A549 (cell line): ENCODE data around the gene CCDC97. TPM values are rescaled to one million over a fixed set of nuclear protein-coding genes. Genes with fewer than 3 reads are reported as not detected.
"Not testable (repeated sequence)": the region's sequence is repeated elsewhere in the genome, so short reads cannot be mapped to it uniquely, and the experiment has no call there.

ENCODE experiments used
- ATAC-seq, 2 experiments: fragments of 200-7000 bp in 1 of 2; fragments of >200 bp in 1 of 2; cut with Nextera tagmentation in 1 of 2; cut with Tn5 transposase in 1 of 2; 3 replicates each; pipeline versions ENCODE4 v1.8.0 to v1.9.1; 2018 to 2020; ENCODE audit warnings: mild to moderate bottlenecking in 1 of 2, moderate library complexity in 1 of 2
- CTCF ChIA-PET: fragments of 300-600 bp; sonication (Branson Sonifier 250); formaldehyde crosslinking; extraction: SDS; loops from one replicate; lab custom pipeline; 2021; ENCODE audit warnings: antibody characterized with exemption, inconsistent platforms; lab: Yijun Ruan, JAX
- POLR2A ChIA-PET: fragments of 350-600 bp; formaldehyde crosslinking; extraction: SDS; loops from one replicate; lab custom pipeline; 2021; ENCODE audit warnings: antibody characterized with exemption, inconsistent platforms; lab: Yijun Ruan, JAX
- DNase-seq, 2 experiments: peaks; one replicate each; pipeline versions ENCODE4 v3.0.0 to v3.0.0-alpha.2; 2011 to 2016; ENCODE audit warnings: low read depth in 1 of 2, low spot score in 1 of 2
- FAIRE-seq: peaks from 2 replicates; lab custom pipeline; 2011; peaks lifted over from hg19 to GRCh38; lab: Jason Lieb, UNC
- H3K27ac ChIP-seq, 2 experiments: fragments of >200 bp; sonication (Bioruptor Twin); formaldehyde crosslinking; 3 replicates each; pipeline ENCODE4 v1.5.1; 2016 to 2017
- H3K4me1 ChIP-seq: fragments of >200 bp; sonication (Bioruptor Twin); formaldehyde crosslinking; 3 replicates; pipeline ENCODE4 v1.6.1; 2016
- H3K4me2 ChIP-seq: fragments of >200 bp; sonication (Bioruptor Twin); formaldehyde crosslinking; 3 replicates; pipeline ENCODE4 v1.6.1; 2016
- H3K4me3 ChIP-seq: fragments of >200 bp; sonication (Bioruptor Twin); formaldehyde crosslinking; 3 replicates; pipeline ENCODE4 v1.5.1; 2016
- H3K9me3 ChIP-seq: fragments of >200 bp; sonication (Bioruptor Twin); formaldehyde crosslinking; 3 replicates; pipeline ENCODE4 v1.6.1; 2016
- BHLHE40 ChIP-seq: IDR thresholded peaks from 2 replicates; pipeline ENCODE4 v1.6.1; 2012; ENCODE audit warnings: low read depth, low read length, inconsistent platforms
- CBX2 ChIP-seq: fragments of 200-600 bp; sonication (generic); IDR thresholded peaks from 2 replicates; pipeline ENCODE4 v1.6.1; 2016; ENCODE audit warnings: low read depth, mild to moderate bottlenecking, borderline replicate concordance
- E2F6 ChIP-seq: IDR thresholded peaks from 2 replicates; pipeline ENCODE4 v1.6.1; 2012; ENCODE audit warnings: low read depth, borderline replicate concordance
- EHF ChIP-seq: fragments of 250-450 bp; sonication (Bioruptor Pico); IDR thresholded peaks from 2 replicates; pipeline ENCODE4 v1.5.0; 2020; ENCODE audit warnings: mild to moderate bottlenecking
- EHMT2 ChIP-seq: fragments of 200-600 bp; sonication (generic); IDR thresholded peaks from 2 replicates; pipeline ENCODE4 v1.6.1; 2016; ENCODE audit warnings: antibody characterized with exemption, low read depth, mild to moderate bottlenecking, moderate library complexity
- ESRRA ChIP-seq: fragments of 150-350 bp; IDR thresholded peaks from 2 replicates; pipeline ENCODE4 v1.6.1; 2014; ENCODE audit warnings: mild to moderate bottlenecking, low read length, borderline replicate concordance
- FOXS1 ChIP-seq: fragments of 250-450 bp; sonication (Bioruptor Pico); IDR thresholded peaks from 2 replicates; pipeline ENCODE4 v1.5.0; 2020; ENCODE audit warnings: mild to moderate bottlenecking, moderate library complexity
- HEYL ChIP-seq: fragments of 250-450 bp; sonication (Bioruptor Pico); IDR thresholded peaks from 2 replicates; pipeline ENCODE4 v1.8.0; 2021; ENCODE audit warnings: mild to moderate bottlenecking, moderate library complexity
- JUN ChIP-seq, 2 experiments: fragments of >200 bp; sonication (Bioruptor Twin); formaldehyde crosslinking; IDR thresholded peaks; 2 replicates in 1 of 2; 3 replicates in 1 of 2; pipeline ENCODE4 v1.6.1; 2016 to 2017
- REST ChIP-seq: fragments of 200-600 bp; sonication (generic); IDR thresholded peaks from 2 replicates; pipeline ENCODE4 v1.6.1; 2016; ENCODE audit warnings: antibody characterized with exemption, mild to moderate bottlenecking, moderate library complexity
- SMC3 ChIP-seq: fragments of >200 bp; sonication (Bioruptor Twin); formaldehyde crosslinking; IDR thresholded peaks from 3 replicates; pipeline ENCODE4 v1.6.1; 2018; ENCODE audit warnings: inconsistent platforms
- WGBS: methylation state at CpG from one replicate; pipeline ENCODE4 v1.1.6; 2017; ENCODE audit errors: missing lambda C conversion rate; 5-methylcytosine and 5-hydroxymethylcytosine counted together
- polyA plus RNA-seq, 4 experiments: library from polyadenylated mRNA; depleted of rRNA in 3 of 4; stranded (reverse); fragments of >200 nt; fragmentation: RNase III in 1 of 4; extraction: RNeasy Plus Mini Kit Qiagen cat#74134 plus additional on column Dnase treatment in 1 of 4; gene quantifications; 2 replicates in 3 of 4; 3 replicates in 1 of 4; pipeline ENCODE4 v1.2.3, GENCODE V29; 2011 to 2017
- TF ChIP-seq, protein P1 (sequence below): IDR thresholded peaks from 2 replicates; pipeline ENCODE4 v1.6.1; 2012

Gene CCDC97
- polyA plus RNA-seq, 2 of the 4 experiments (the other 2 are of a cell fraction): 18.7 to 26.8 TPM

DNA sequence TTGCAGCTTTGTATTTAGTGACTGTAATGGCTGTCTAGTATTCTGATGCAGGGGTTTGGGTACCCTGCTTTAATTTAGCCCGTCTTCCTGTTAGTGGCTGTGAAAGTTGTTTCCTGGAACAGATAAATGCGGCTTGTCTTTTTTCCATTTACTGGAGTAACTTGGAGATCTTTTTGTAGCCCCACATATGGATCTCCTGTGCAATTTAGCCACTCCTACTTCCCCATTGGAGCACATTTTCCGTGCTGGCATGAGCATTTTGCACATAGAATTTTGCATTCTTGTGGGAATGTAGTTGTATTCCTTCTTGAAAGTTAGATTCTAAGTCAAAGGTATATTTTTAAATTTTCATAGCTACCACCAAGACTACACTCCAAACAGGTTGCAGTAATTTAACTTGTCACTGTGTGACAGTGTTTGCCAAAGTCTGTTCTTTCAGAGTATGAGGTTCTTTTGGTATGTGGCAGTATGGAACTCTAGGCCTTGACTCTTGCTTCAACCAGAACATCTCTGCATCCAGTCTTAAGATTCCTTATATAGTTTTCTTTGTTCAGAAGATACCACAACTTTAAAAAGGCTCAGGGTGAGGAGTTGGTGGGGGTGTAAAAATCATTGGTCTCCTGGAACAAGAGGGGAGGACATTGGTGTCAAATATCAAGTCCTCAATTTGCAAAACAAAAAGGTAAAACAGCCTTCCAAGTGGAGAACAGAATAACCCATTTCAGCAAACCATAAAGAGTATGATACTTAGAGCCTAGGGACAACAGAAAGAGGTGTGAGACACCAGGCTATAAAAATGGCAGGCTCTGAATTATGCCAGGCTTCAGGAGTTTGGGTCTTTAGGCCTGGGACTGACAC, 21.1 kb upstream of the CCDC97 start:
- H3K4me2 ChIP-seq: no peak overlapping the region
- ATAC-seq (no peak), DNase-seq (no peak), FAIRE-seq (peak; percentile 93)
- ChIA-PET CTCF (interaction anchor here (0.6 to 29.1 kb wide), 8 partner anchors 9 to 85 kb away, joined by 3 to 598 read pairs (median 6); partner anchors contain the start of gene CCDC97), POLR2A (no interaction called here)
- WGBS: 92% methylated on average over 3 of the region's 3 CpGs
- no peak overlapping the region for H3K4me3 ChIP-seq
- TF ChIP-seq JUN (IDR thresholded peaks at IDR 0.05): 0 out of 5 replicates have a peak, but pooled peaks of 1 of the 2 experiments have one; percentile 8
- no peak for TF ChIP-seq HEYL (CRISPR knock-in tag)
- no peak for TF ChIP-seq E2F6
- TF ChIP-seq SMC3: no peak
- H3K9me3 ChIP-seq: no peaks in the 10 kb centered on the region
- no peak overlapping the region for H3K27ac ChIP-seq
- H3K4me1 ChIP-seq: no peaks in the 10 kb centered on the region

- FAIRE-seq, POLR2A ChIA-PET, H3K4me3 ChIP-seq: not testable (repeated sequence)
Measured at GRCh38 chr19:41289814-41290213, 20.2 kb upstream of the CCDC97 start.

GRCh38 chr19:41294393-41294792, 15.6 kb upstream of the CCDC97 start:
- no peak for ATAC-seq
- H3K4me1 ChIP-seq: no peaks in the 10 kb centered on the region
- WGBS: 98% methylated on average over 10 of the region's 10 CpGs
- no peak overlapping the region for H3K27ac ChIP-seq
- no peak for FAIRE-seq
- no peak for TF ChIP-seq CBX2
- no peak for TF ChIP-seq JUN (IDR thresholded peaks at IDR 0.05)
- no peak for TF ChIP-seq FOXS1 (CRISPR knock-in tag)
- no peak for TF ChIP-seq ESRRA
- TF ChIP-seq BHLHE40: no peak
- TF ChIP-seq EHMT2: no peak
- TF ChIP-seq, protein P1, sequence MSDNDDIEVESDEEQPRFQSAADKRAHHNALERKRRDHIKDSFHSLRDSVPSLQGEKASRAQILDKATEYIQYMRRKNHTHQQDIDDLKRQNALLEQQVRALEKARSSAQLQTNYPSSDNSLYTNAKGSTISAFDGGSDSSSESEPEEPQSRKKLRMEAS: no peak
- TF ChIP-seq, all 56 proteins: peak for 0
- ChIA-PET POLR2A (no interaction called here), CTCF (interaction anchor here (2.0 to 29.1 kb wide), 4 partner anchors 6 to 87 kb away, joined by 6 to 598 read pairs (median 439); partner anchors contain the start of gene CCDC97)
- H3K4me2 ChIP-seq: no peak overlapping the region
- no peak for DNase-seq
- no peaks in the 10 kb centered on the region for H3K9me3 ChIP-seq
- no peak overlapping the region for H3K4me3 ChIP-seq

More at GRCh38 chr19:41289814-41290213, 20.2 kb upstream of the CCDC97 start:
- peak; percentile 27; the same call in 1 of the 2 replicates for TF ChIP-seq REST
- not testable (repeated sequence) for DNase-seq, H3K27ac ChIP-seq, H3K9me3 ChIP-seq, H3K4me2 ChIP-seq, ATAC-seq, H3K4me1 ChIP-seq
- CTCF ChIA-PET: interaction anchor here (0.9 to 29.1 kb wide), 4 partner anchors 12 to 85 kb away, joined by 3 to 598 read pairs (median 6); partner anchors contain the start of gene CCDC97
- 93% methylated on average over 8 of the region's 8 CpGs for WGBS

GRCh38 chr19:41295499-41295898, 14.5 kb upstream of the CCDC97 start:
- no peak overlapping the region for H3K4me2 ChIP-seq
- FAIRE-seq: no peak
- CTCF ChIA-PET: interaction anchor here (1.2 to 29.1 kb wide), 5 partner anchors 7 to 89 kb away, joined by 3 to 598 read pairs (median 280); partner anchors contain the start of gene CCDC97
- DNase-seq: no peak
- POLR2A ChIA-PET: interaction anchor here (0.7 kb wide), 1 partner anchor 13 kb away, joined by 3 read pairs; no protein-coding TSS in a partner anchor
- no peaks in the 10 kb centered on the region for H3K9me3 ChIP-seq
- H3K4me1 ChIP-seq: no peaks in the 10 kb centered on the region
- no peak overlapping the region for H3K27ac ChIP-seq
- WGBS: 89% methylated on average over 6 of the region's 6 CpGs
- TF ChIP-seq JUN (IDR thresholded peaks at IDR 0.05) (0 out of 5 replicates have a peak, but pooled peaks of 1 of the 2 experiments have one; percentile 6), EHF (CRISPR knock-in tag) (no peak)
- no peak overlapping the region for H3K4me3 ChIP-seq
- no peak for ATAC-seq
